ENCODE results near the gene PRDM4. TPM values are rescaled to one million over a fixed set of nuclear protein-coding genes. Genes with fewer than 3 reads are reported as not detected.

PRDM4 gene
- total RNA-seq, 1 experiment from 2014 or later, result 28.9 TPM

DNA sequence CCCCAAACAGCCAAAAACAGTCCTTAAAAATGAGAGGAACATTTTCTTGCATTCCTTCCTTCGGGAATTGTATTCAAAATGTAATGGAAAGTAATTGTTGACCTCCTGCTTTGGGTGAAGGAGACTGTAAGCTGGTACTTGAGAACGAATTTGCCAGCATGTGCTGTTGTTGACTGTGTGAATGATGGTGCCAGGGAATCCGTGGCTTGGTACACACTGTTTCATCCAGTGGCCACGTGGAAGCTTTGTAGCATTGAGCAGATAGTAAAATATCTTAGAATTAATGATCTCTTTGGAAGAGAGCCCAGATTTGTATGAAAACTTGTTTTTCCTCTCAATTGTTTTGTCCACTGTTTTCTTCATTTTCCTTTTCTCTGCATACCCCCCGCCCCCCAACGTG, 15.2 kb upstream of the PRDM4 start:
- CTCF ChIA-PET, result no interaction called here
- Histone ChIP-seq H3K9me3 (ENCODE audit: control insufficient read depth, insufficient read depth, low read depth, low read length) (no peaks in the 10 kb centered on the region), H3K4me3 (ENCODE audit: low read depth in 2 of 2, low read length in 2 of 2) (no peak overlapping the region), H3K4me1 (ENCODE audit: control insufficient read depth, insufficient read depth, low read length) (no peaks in the 10 kb centered on the region), H3K27ac (ENCODE audit: low read length) (no peak overlapping the region), H3K27me3 (ENCODE audit: control insufficient read depth, insufficient read depth, low read length) (peaks cover 16% of the 10 kb centered on the region), H3K36me3 (ENCODE audit: control insufficient read depth, insufficient read depth, low read length) (no peaks in the 10 kb centered on the region)
- no peak for ATAC-seq
- BruUV-seq (replicated peaks), result no TSS peak
- TF ChIP-seq TCF7L2 (IDR thresholded peaks at IDR 0.05; ENCODE audit: low read depth, low read length), result no peak
- TF ChIP-seq, protein P1, sequence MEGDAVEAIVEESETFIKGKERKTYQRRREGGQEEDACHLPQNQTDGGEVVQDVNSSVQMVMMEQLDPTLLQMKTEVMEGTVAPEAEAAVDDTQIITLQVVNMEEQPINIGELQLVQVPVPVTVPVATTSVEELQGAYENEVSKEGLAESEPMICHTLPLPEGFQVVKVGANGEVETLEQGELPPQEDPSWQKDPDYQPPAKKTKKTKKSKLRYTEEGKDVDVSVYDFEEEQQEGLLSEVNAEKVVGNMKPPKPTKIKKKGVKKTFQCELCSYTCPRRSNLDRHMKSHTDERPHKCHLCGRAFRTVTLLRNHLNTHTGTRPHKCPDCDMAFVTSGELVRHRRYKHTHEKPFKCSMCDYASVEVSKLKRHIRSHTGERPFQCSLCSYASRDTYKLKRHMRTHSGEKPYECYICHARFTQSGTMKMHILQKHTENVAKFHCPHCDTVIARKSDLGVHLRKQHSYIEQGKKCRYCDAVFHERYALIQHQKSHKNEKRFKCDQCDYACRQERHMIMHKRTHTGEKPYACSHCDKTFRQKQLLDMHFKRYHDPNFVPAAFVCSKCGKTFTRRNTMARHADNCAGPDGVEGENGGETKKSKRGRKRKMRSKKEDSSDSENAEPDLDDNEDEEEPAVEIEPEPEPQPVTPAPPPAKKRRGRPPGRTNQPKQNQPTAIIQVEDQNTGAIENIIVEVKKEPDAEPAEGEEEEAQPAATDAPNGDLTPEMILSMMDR (IDR thresholded peaks at IDR 0.05), result no peak
- TF ChIP-seq, protein P2, sequence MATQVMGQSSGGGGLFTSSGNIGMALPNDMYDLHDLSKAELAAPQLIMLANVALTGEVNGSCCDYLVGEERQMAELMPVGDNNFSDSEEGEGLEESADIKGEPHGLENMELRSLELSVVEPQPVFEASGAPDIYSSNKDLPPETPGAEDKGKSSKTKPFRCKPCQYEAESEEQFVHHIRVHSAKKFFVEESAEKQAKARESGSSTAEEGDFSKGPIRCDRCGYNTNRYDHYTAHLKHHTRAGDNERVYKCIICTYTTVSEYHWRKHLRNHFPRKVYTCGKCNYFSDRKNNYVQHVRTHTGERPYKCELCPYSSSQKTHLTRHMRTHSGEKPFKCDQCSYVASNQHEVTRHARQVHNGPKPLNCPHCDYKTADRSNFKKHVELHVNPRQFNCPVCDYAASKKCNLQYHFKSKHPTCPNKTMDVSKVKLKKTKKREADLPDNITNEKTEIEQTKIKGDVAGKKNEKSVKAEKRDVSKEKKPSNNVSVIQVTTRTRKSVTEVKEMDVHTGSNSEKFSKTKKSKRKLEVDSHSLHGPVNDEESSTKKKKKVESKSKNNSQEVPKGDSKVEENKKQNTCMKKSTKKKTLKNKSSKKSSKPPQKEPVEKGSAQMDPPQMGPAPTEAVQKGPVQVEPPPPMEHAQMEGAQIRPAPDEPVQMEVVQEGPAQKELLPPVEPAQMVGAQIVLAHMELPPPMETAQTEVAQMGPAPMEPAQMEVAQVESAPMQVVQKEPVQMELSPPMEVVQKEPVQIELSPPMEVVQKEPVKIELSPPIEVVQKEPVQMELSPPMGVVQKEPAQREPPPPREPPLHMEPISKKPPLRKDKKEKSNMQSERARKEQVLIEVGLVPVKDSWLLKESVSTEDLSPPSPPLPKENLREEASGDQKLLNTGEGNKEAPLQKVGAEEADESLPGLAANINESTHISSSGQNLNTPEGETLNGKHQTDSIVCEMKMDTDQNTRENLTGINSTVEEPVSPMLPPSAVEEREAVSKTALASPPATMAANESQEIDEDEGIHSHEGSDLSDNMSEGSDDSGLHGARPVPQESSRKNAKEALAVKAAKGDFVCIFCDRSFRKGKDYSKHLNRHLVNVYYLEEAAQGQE (IDR thresholded peaks at IDR 0.05; ENCODE audit: insufficient read depth in 1 of 2, low read depth in 2 of 2, low read length in 1 of 2), result no peak
- no peak for TF ChIP-seq SIN3A (IDR thresholded peaks at IDR 0.05; ENCODE audit: borderline replicate concordance, insufficient read depth, low read depth, low read length)
- TF ChIP-seq POLR2AphosphoS5 (IDR thresholded peaks at IDR 0.05; ENCODE audit: low read depth, low read length), result no peak
- POLR2A ChIA-PET, result no interaction called here
- intact Hi-C loops (cut with micrococcal nuclease; ENCODE audit: unreplicated experiment) (no loop called here), in situ Hi-C loops (cut with HindIII; ENCODE audit: low pct_unique_long_range_greater_than_20kb, low sequenced_read_pairs) (no loop called here)
- DNase-seq (ENCODE audit: low read depth, low spot score), result no peak

DNA sequence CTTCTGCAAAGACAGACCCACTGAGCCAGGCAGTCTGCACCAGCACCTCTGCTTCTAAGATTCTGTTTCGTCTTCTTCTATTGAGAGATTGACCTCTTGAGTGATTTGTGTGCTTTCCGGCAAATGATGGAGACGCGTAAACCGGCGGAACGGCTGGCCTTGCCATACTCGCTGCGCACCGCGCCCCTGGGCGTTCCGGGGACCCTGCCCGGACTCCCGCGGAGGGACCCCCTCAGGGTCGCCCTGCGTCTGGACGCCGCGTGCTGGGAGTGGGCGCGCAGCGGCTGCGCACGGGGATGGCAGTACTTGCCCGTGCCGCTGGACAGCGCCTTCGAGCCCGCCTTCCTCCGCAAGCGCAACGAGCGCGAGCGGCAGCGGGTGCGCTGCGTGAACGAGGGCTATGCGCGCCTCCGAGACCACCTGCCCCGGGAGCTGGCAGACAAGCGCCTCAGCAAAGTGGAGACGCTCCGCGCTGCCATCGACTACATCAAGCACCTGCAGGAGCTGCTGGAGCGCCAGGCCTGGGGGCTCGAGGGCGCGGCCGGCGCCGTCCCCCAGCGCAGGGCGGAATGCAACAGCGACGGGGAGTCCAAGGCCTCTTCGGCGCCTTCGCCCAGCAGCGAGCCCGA, 14.3 kb upstream of the PRDM4 start:
- H3K27ac ChIP-seq (ENCODE audit: low read length), result no peak overlapping the region
- ATAC-seq (no peak), DNase-seq (ENCODE audit: low read depth, low spot score) (no peak)
- TF ChIP-seq TCF7L2 (IDR thresholded peaks at IDR 0.05; ENCODE audit: low read depth, low read length) (no peak), POLR2AphosphoS5 (IDR thresholded peaks at IDR 0.05; ENCODE audit: low read depth, low read length) (no peak)
- TF ChIP-seq, protein P2 (IDR thresholded peaks at IDR 0.05; ENCODE audit: insufficient read depth in 1 of 2, low read depth in 2 of 2, low read length in 1 of 2), result peak in 1 of 2 experiments; percentile 48; a peak in 1 of 4 replicates
- TF ChIP-seq, protein P1 (IDR thresholded peaks at IDR 0.05), result no peak
- no peaks in the 10 kb centered on the region for H3K36me3 ChIP-seq (ENCODE audit: control insufficient read depth, insufficient read depth, low read length)
- ChIA-PET CTCF (no interaction called here), POLR2A (no interaction called here)
- in situ Hi-C loops (cut with HindIII; ENCODE audit: low pct_unique_long_range_greater_than_20kb, low sequenced_read_pairs) (no loop called here), intact Hi-C loops (cut with micrococcal nuclease; ENCODE audit: unreplicated experiment) (no loop called here)
- no peak overlapping the region for H3K4me3 ChIP-seq (ENCODE audit: low read depth in 2 of 2, low read length in 2 of 2)
- H3K9me3 ChIP-seq (ENCODE audit: control insufficient read depth, insufficient read depth, low read depth, low read length), result no peaks in the 10 kb centered on the region
- H3K27me3 ChIP-seq (ENCODE audit: control insufficient read depth, insufficient read depth, low read length), result peaks cover 16% of the 10 kb centered on the region
- no peaks in the 10 kb centered on the region for H3K4me1 ChIP-seq (ENCODE audit: control insufficient read depth, insufficient read depth, low read length)
- no TSS peak for BruUV-seq (replicated peaks)
